Hematopoietic multipotent progenitor cell treated with erythropoietin and hydrocortisone succinate and interleukin-3 and kit ligand, for 17 days (in vitro differentiated cells): Measurements from ENCODE around the gene TNRC18.

Source experiments
- DNase-seq: peaks from one replicate; pipeline ENCODE4 v3.0.0-alpha.2; 2015; ENCODE audit warnings: low spot score

TNRC18 gene

DNA sequence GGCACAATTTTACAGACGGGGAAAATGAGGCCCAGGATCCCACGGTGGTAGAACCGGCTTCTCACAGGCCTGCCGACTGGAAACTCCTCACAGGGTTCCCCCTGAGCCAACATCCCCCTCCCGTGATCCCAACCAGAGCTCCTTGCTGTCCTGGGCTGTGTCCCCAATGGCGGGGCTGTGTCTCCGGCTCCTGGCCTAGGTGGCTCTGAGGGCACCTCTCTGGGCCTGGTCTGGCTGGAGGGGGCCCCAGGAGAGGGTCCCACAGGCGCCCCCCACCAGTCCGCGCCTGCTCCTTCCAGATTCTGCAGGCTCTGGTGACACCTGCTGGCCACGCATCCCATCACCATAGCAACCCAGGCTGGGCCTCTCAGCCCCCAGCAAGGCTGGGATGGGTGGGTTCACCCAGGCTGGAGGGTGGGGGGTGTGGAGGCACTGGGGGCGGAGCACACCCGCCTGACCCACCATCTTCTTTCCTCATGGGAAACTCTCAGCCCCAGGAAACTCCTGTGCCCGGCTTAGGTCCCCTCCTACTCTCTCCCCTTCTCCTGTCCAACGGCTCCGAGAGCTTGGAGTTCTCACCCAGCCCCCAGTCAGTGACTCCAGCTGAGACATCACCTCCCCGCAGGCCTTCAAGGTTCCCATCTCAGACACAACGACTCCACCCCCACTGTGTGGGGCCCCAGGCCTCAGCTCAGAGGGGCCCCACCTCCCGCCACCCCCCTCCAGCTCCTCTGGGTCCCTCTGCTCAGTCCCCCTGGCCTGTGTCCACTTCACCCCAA, 27.1 kb upstream of the TNRC18 start:
- peak; percentile 40 for DNase-seq

DNA sequence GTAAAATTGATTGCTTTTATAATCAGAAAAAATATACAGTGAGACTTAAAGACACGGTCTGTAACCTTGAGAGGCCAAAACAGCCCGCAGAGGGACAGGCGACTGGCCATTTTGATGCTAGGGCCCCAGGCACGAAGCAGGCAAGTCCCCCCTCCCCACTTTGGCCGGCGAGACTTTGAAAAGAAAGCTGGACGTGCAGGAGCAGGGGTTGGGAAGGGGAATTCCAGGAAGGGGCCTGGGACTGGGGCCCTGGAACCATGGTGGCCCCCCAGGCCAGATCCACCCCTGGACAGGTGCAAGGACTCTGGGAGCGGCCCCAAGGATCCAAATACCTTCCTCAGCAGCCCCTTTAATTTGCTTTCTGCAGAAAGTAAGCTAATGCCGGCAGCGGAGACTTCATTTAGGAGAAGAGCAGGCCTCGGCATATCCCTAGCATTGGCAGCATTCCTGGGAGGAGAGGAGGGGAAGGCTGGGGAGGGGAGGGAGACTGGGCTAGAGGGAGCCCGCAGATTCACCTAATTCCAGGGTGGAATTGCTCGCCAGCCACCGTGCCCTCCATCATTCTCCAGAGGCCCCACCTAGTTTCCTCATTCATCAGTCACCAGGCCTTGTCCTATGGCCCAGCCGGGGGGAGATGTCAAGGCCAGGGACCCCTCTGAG, 24.9 kb upstream of the TNRC18 start:
- no peak for DNase-seq

DNA sequence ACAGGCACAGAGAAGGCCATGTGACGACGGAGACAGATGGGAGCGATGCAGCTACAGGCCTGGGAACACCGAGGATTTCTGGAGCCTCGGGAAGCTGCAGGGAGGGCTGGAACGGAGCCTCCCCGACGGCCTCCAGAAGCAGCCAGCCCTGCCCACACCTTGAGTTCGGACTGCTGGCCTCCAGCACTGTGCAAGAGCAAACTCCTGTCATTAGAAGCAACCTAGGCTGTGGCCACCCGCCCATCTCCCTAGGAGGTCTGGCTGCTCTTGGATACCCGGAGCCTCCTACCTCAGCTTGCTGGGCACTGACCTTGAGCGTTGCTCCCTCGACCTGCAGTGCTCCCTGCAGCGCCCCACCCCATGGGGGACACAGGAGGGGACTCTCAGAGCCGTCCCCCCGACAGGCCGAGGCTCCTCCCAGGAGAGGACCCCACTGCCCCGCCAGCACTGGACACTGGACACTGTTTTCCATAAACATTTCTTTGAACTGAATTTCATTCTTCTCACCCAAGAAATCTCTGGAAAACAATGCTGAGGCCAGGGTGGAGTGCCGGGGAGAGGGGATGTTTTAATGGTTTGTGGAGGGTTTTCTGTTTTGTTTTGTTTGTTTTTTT, 22.5 kb upstream of the TNRC18 start:
- no peak for DNase-seq

DNA sequence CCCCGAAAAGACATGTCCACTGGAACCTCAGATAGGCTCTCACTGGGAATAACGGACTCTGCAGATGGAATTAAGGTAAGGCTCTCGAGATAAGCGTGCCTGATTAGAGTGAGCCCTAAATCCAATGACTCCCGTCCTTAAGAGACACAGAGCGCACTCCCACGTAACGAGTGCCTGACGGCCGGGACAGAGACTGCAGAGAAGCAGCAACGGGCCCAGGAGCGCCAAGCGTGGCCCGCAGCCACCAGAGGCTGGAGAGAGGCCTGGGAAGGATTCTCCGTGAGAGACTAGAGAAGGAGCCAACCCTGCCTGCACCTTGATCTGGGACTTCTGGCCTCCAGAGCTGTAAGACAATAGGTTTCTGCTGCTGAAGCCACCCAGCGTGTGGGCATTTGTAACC, 20.0 kb upstream of the TNRC18 start:
- DNase-seq = no peak

DNA sequence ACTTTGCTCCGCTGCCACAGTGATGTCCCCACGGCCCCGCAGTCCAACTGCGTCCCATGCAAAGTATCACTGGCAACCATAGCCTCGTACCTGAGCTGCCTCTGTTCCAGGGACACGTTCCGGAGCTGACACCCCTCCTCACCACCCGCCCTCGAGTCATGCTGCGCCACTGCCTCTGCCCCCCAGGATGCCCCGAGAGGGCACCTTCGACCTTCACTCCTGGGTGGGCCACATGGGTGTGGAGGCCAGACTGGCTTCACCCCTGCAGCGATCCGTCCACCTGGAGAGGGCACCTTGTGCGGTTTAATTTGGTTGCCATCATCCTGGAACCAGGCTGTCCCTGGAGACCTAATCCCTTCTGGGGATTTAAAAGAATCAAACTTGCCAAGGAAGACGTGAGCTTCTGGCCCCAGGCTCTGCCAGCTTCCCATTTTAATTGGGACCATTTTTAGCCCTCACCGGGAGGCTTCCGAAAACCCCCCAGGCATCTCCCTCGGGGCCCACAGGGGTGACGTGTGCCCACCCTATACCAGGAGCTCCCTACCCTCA, 19.2 kb upstream of the TNRC18 start:
- no peak for DNase-seq

DNA sequence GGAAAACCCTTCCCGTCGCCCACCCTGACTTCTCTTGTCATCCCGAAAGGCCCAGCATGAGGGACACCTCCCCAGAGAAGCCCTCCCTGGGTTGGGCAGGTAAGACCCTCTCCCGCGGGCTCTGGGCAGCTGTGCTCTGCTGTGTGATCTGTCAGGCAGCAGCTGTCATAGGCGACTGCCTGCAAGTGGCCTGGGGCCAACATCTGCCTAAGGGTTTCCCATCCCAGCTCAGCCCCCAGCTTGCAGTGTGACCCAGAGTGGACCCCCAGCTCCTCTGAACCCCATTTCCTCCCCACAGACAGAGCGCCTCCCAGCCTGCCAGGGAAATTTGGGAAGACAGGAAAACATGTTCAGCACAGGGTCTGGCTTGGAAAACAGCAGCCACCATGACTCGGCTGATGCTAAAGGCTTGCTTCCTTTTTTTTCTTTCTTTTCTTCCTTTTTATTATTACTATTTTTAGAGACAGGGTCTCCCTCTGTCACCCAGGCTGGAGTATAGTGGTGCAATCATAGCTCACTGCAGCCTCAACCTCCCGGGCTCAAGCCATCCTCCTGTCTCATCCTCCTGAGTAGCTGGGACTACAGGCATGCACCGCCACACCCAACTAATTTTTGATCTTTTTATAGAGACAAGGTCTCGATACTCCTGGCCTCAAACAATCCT, 18.3 kb upstream of the TNRC18 start:
- DNase-seq = no peak

DNA sequence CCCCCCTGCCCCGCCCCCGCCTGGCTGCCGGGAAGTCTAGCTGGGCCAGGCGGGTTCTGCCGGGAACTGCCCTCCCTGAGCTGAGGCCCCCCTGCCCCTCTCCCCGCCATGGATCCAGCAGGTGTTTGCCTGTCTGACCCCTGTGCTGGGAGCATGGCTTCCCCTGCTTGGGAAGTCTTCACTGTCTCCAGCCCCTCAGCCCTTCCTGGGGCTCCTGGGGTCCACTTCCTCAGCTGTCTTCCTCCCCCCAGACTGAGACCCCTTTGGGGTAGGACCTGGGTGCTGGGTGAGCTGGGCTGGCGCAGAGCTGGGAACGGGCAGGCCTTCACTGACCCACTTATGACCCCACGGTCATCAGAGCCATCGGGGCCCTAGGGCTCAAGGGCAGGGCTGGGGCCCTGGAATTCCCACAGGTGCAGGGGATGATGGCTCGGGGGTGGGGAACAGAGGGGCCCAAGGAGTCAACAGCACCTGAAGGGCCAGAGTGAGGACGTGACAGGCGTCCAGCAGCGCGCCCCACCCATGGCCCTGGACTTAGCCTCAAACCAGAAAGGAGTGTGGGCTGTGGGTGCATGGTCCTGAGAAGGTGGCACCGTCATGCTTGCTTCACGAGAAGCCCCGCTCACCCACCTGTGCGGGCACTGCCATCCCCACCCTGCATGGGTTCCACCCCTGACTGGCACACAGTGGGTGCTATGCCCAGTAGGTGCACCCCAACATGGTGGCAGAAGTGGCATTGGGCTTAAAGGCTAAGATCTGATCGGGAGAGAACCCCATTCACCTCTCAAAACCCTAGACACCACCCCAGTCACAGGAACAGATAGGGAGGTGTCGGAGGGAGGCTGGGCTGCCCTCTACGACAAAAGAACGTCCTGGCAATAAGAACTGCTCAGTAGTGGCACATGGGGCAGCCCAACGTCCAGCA, 16.2 kb upstream of the TNRC18 start:
- DNase-seq = no peak

DNA sequence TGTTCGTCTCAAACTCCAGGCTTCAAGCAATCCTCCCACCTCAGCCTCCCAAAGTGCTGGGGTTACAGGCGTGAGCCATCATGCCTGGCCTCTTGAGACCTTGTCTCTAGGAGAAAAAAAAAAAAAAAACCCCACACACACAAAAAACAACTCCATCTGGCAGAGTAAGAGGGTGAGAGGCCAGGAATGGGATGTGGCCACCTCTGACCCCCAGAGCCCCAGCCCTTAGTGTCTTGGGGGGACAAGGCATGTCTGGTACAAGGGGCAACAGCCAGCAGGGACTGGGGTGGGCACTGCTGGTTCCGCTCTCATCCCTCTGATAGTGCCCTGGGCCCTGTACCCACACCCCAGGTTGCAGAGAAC, 15.6 kb upstream of the TNRC18 start:
- DNase-seq = no peak

DNA sequence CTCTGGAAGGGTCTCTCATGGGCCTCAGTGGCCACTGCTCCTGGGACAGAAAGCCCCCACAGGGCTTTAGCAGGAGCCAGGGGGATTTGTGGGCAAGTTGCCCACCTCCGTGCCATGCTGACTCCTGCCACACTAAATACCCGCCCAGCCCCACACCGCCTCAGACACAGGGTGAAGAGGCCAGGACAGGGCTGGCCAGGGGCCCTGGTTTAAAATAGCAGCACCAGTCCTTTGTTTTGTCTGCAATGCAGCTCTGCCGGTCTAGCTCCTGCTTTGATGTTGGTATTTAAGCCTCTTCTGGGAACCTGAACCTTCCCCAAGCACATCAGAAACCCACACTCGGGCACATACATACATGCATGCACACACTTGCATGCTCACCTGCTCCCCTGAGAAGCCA, 14.4 kb upstream of the TNRC18 start:
- DNase-seq = no peak

DNA sequence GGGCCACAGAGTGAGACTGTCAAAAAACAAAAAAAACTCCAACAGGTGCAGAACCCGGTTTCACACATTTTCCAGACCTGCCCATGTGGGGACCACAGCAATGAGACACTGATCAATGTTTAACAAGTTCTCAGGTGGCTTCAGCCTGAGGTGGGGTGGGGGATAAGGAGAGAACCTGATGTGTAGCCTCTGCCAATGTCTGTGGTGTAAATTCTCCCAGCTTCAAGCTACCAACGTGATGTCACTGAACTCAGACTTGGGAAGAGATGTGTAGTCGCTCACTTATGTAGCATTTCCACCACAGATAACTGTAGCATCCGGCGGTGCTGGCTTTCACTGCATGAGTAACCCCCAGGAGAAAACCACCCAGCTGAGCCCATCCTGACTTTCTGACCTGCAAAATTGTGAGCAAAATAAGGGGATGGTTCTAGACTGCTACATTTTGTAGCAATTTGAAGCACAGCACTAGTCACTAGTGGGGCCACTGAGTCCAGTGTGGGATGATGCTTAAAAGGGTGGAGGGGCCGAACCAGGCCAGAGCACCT, 13.8 kb upstream of the TNRC18 start:
- no peak for DNase-seq

DNA sequence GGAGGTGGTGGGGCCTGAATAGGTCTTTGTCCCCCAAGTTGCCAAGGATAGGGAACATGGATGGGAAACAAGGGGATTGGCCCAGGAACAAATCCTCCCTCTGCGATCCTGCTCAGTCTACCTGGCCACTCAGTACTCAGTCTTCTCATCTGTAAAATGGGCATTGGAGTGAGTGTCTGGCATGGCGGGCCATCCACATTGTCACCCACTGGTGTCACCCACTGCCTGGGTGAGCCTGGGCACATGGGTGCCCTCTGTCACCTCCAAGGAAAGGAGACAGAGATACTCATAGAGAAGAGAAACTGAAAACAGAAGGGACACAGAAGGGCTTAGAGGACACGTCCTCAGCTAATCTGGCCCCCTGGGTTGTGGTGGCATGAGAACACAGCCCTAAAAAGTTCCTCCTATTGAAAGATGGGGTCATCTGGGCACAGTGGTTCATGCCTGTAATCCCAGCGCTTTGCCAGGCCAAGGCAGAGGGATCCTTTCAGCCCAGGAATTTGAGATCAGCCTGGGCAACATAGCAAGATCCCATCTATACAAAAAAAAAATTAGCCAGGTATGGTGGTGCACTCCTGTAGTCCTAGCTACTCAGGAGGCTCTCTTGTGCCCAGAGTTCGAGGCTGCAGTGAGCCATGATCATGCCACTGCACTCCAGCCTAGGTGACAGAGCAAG, 12.5 kb upstream of the TNRC18 start:
- DNase-seq = no peak

DNA sequence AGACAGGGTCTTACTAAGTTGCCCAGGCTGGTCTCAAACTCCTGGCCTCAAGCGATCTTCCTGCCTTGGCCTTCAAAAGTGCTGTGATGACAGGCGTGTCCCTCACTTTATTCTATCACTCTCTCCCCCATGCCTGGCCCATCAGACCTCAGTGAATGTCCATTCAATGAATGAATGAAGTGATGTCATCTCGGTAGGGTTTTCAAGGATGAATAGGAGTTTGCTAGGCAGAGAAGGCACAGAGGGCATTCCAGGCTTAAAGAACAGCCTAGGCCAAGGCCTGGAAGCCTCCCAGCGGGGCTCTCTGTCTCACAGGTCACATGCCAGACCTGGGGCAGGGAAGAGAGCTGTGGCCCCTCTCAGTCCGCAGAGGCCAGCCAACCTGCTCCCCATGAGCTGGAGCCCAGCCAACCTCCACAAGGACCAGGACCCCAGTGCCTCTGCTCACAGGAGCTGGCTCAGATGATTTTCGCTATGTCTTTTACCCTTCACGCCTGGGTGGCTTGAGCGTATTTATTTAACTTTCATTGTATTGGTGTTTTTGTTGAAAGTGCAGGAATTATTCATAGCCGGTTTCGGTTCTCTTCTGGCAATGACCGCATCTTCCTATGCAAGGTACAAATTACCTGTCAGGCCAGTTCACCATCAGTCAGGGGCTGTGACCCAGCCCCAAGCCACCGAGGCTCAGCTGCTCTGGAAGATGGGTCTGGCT, 11.8 kb upstream of the TNRC18 start:
- DNase-seq = no peak

DNA sequence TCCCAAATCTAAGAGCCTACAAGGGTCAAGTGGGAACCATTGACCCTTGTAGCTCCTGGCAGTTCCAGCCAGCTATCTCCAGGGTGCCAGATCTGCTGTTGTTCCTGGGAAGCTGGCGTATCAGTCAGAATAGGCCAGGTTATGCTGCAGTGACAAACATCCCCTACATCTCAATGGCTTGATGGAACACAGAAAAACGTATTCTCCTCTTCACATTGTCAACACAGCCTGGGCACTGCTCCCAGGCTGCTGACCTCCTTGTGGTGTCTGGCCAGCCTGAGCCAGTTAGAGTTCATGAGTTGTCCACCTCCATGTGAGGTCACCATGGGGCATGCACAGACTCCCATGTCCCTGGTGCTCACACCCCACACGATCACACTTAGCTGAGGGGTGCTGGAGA, 9.5 kb upstream of the TNRC18 start:
- DNase-seq = no peak

DNA sequence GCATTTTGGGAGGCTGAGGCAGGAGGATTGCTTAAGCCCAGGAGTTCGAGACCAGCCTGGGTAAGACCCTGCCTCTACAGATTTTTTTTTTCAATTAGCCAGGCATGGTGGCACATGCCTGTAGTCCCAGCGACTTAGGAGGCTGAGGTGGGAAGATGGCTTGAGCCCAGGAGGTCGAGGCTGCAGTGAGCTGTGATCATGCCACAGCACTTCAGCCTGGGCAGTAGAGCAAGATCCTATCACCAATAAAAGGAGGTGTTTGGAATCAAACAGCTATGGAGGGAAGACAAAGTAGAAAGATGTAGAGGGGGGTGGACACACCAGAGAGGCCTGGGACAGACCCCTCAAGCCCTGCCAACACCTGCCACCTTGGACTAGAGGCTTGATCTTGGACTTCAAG, 9.1 kb upstream of the TNRC18 start:
- no peak for DNase-seq

DNA sequence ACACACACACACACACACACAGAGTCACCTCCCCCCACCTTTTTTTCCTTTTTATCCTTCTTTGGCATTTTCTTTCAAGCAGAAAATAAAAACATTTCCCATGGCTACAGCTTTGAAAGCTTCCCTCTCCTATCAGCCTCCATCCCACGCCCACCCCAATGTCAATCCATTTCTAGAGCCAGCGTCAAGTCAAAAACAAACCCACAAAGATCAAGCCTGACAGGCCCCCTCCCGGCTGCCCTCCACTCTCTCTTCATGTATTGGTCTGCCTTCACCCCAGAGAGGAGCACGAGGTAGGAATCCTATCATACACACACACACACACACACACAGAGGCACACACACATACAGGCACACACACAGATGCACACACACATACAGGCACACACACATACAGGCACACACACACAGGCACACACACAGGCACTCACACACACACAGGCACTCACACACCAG, 8.0 kb upstream of the TNRC18 start:
- no peak for DNase-seq

DNA sequence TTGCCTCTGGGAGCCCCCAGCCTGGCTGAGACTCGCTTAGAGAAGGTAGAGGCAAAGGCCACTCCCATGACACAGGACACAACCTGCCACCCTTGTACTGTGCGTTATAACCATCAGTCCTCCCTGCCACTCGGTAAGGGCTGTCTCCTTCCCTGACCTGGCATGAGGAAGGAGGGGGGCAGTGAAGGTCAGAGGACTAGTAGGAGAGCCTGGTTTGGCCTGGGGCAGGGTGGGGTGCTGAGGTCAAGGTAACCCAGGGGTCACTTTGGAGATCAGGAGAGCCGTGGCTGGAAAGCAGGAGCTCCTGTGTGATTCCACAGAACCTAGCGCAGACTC, 6.9 kb upstream of the TNRC18 start:
- DNase-seq = no peak

DNA sequence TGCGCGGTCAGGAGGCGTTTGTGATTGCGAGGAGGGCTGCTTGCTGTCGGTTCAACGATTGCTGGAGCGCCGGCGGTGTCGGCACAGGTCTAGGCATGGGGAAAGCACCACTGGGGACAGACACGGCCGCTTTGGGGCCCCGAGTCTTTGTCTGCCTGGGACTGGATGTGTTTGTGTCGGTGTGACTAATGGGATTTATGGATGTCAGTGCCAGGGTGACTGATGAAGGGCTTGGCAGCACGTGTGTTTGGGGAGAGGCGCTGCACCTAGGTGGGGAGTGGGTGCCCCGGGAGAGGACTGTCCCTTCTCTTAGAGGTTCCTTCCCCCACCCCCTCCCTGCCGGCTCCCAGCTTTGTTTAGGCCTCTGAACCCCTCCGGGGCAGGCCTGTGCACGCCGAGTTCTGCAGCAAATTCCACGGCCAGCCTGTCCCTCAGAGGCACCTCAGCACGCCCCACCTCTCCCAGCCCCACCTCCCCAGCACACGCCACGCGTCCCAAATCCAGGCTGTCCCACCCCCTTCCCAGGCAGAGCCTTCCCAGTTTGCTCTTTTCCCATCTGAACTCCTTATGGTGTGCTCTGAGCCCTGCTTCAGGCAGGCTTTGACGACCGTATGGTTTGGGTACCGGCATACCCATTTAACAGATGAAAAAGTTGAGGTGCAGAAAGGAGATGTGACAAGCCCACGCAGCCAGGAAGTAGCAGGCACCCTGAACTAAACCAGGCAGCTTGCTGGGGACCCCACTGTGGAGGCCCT, 6.4 kb upstream of the TNRC18 start:
- DNase-seq = no peak

DNA sequence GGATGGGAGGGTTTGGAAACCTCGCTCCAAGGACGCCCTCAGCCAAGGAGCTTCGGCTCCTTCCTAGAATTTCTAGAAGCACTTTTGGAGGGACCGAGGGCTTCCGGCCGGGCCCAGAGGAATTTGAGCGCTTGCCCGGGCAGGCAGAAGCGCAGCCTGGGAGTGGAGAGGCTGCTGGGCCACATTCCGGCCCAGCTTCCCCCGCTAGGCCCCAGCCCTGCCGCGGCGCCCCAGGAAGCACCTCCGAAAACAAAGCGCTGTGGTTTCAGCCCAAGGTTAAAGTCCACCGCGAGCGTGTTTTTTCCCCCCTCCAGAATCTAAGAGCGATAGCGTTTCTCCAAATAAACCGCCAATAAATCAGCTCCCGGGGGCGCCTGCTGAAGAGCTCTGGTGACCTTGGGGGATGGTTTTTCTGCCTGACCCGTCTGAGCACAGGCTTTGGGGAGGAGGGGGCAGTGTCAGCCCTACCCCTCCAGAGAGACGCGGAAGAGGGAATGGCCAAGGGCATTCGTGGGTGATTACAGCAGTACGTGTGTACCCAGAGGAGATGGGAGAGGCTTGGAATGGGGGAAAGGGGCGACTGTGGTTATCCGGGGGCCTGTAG, 5.7 kb upstream of the TNRC18 start:
- DNase-seq = no peak
